Aorta (tissue), 5 donors: ENCODE measurements around the gene AUP1. TPM values are rescaled to one million over a fixed set of nuclear protein-coding genes. Genes with fewer than 3 reads are reported as not detected.

Experiments
- ATAC-seq: fragments of 200-7000 bp; cut with Tn5 transposase; one replicate; pipeline ENCODE4 v1.9.1; 2022; ENCODE audit warnings: moderate library complexity; ENCODE audit not compliant: low FRiP score
- DNase-seq, 2 donors: peaks; one replicate each; pipeline ENCODE4 v3.0.0-alpha.2; 2020
- H3K27ac ChIP-seq, 2 donors: one replicate each; pipeline ENCODE4 v1.5.1; 2013; ENCODE audit warnings: low read length in 2 of 2, mild to moderate bottlenecking in 2 of 2, moderate library complexity in 2 of 2, control low read depth in 1 of 2, inconsistent platforms in 1 of 2, low read depth in 1 of 2
- H3K27me3 ChIP-seq, 2 donors: one replicate each; pipeline ENCODE4 v1.6.1; 2013; ENCODE audit warnings: control low read depth in 1 of 2, low read length in 1 of 2, mild to moderate bottlenecking in 1 of 2, moderate library complexity in 1 of 2; ENCODE audit not compliant: insufficient read depth in 2 of 2, control insufficient read depth in 1 of 2
- H3K36me3 ChIP-seq, 2 donors: one replicate each; pipeline ENCODE4 v1.6.1; 2013; ENCODE audit warnings: control low read depth in 1 of 2, low read length in 1 of 2, mild to moderate bottlenecking in 1 of 2; ENCODE audit not compliant: insufficient read depth in 2 of 2, control insufficient read depth in 1 of 2
- H3K4me1 ChIP-seq, 2 donors: one replicate each; pipeline ENCODE4 v1.6.1; 2013; ENCODE audit warnings: low read length in 2 of 2, control low read depth in 1 of 2, mild to moderate bottlenecking in 1 of 2, moderate library complexity in 1 of 2; ENCODE audit not compliant: insufficient read depth in 2 of 2, control insufficient read depth in 1 of 2
- H3K4me3 ChIP-seq, 2 donors: one replicate each; pipeline ENCODE4 v1.5.1; 2013; ENCODE audit warnings: low read length in 2 of 2, control low read depth in 1 of 2, mild to moderate bottlenecking in 1 of 2
- H3K9me3 ChIP-seq: one replicate; pipeline ENCODE4 v1.6.1; 2013; ENCODE audit warnings: mild to moderate bottlenecking, low read length; ENCODE audit not compliant: control insufficient read depth
- WGBS, 2 donors: extraction: QIAGEN DNeasy Blood & Tissue Kit; methylation state at CpG; one replicate each; pipeline ENCODE4 v1.1.7; 2013; 5-methylcytosine and 5-hydroxymethylcytosine counted together
- intact Hi-C, 2 donors: fragments of 100-400 bp; cut with DNase I; formaldehyde crosslinking; loops; one replicate each; pipeline versions ENCODE4 v1.14.2 to v1.15.0; 2022
- polyA plus RNA-seq, 2 donors: library from polyadenylated mRNA; stranded (reverse); fragments of 200-250 nt; gene quantifications; one replicate each; pipeline ENCODE4 v1.2.3, GENCODE V29; 2013
- total RNA-seq, 2 donors: library from RNA; stranded (reverse); fragmentation: NEBNext Ultra II Directional; extraction: Animal tissue kit (Norgen Biotek cat#: 25700); gene quantifications; one replicate each; pipeline ENCODE4 v1.2.1, GENCODE V29; 2021
- donor health status: healthy with polysubstance abuse.
- donor health status: Bipolar disorder and iron deficiency.
- donor health status: DM: no; HTN: no; CAD: no.
- donor health status: DM: no; HTN: no; CAD: no.
- donor health status: DM: yes; HTN: yes; CAD: no.

The AUP1 gene
- total and polyA plus RNA-seq, 4 donors: 49.5 to 279 (median 79.2) TPM

GRCh38 chr2:74525717-74526648, 3.5 kb downstream of the AUP1 start, which contains the start of gene DQX1:
Gene DQX1, minus strand, starts transcription at chr2:74526231. Its CDS starts 502 bp downstream, at chr2:74525729.
- Histone ChIP-seq H3K27me3 (no peaks in the 10 kb centered on the region), H3K4me1 (no peaks in the 10 kb centered on the region), H3K36me3 (peaks cover 0 to 5% of the 10 kb centered on the region in 2 donors), H3K4me3 (no peak within 1 kb of the TSS), H3K27ac (no peak within 1 kb of the TSS), H3K9me3 (no peaks in the 10 kb centered on the region)
- WGBS, 2 donors: 87 to 88% methylated on average over 11 of the region's 11 CpGs
- intact Hi-C loops: loop anchor here in 1 of 2 donors (5.0 kb wide), 1 partner anchor 56 kb away; no protein-coding TSS in a partner anchor
- no peak for DNase-seq
- no peak for ATAC-seq

- intact Hi-C loops: loop anchor here in 1 of 2 donors (5.0 kb wide), 1 partner anchor 57 kb away; no protein-coding TSS in a partner anchor
- WGBS, 2 donors: 90% methylated on average over 10 of the region's 10 CpGs
- Histone ChIP-seq H3K4me1 (no peaks in the 10 kb centered on the region), H3K9me3 (no peaks in the 10 kb centered on the region), H3K36me3 (peaks cover 0 to 5% of the 10 kb centered on the region in 2 donors), H3K27ac (no peak overlapping the region), H3K27me3 (no peaks in the 10 kb centered on the region), H3K4me3 (no peak overlapping the region)
- DNase-seq: no peak
- ATAC-seq: no peak
Observed at GRCh38 chr2:74524955-74525716, 4.4 kb downstream of the AUP1 start.

- 82 to 84% methylated on average over 9 of the region's 9 CpGs for WGBS, 2 donors
- intact Hi-C loops: no loop called here
- ATAC-seq (no peak), DNase-seq (peak in 1 of 2 donors; percentile 37)
- Histone ChIP-seq H3K27ac (no peak overlapping the region), H3K4me1 (no peaks in the 10 kb centered on the region), H3K9me3 (no peaks in the 10 kb centered on the region), H3K4me3 (no peak overlapping the region), H3K27me3 (peaks cover 0 to 3% of the 10 kb centered on the region in 2 donors), H3K36me3 (peaks cover 0 to 5% of the 10 kb centered on the region in 2 donors)
Observed at GRCh38 chr2:74524005-74524404, 5.5 kb downstream of the AUP1 start.

- WGBS, 2 donors: 71 to 72% methylated on average over 3 of the region's 3 CpGs
- no peak for DNase-seq
Observed at GRCh38 chr2:74522516-74522915, 7.0 kb downstream of the AUP1 start.

GRCh38 chr2:74516650-74517049, 12.9 kb downstream of the AUP1 start:
- ATAC-seq (no peak), DNase-seq (no peak)
- 64 to 65% methylated on average over 13 of the region's 13 CpGs for WGBS, 2 donors
- H3K4me3 ChIP-seq: no peak overlapping the region
- intact Hi-C loops: no loop called here
- peaks cover 0 to 3% of the 10 kb centered on the region in 2 donors for H3K27me3 ChIP-seq
- no peaks in the 10 kb centered on the region for H3K4me1 ChIP-seq
- H3K27ac ChIP-seq: no peak overlapping the region
- H3K36me3 ChIP-seq: no peaks in the 10 kb centered on the region
- no peaks in the 10 kb centered on the region for H3K9me3 ChIP-seq

More at GRCh38 chr2:74522516-74522915, 7.0 kb downstream of the AUP1 start:
- Histone ChIP-seq H3K27ac (no peak overlapping the region), H3K27me3 (peaks cover 0 to 3% of the 10 kb centered on the region in 2 donors), H3K4me3 (no peak overlapping the region), H3K36me3 (peaks cover 0 to 5% of the 10 kb centered on the region in 2 donors), H3K9me3 (no peaks in the 10 kb centered on the region), H3K4me1 (no peaks in the 10 kb centered on the region)
- ATAC-seq: no peak
- intact Hi-C loops: no loop called here

- Histone ChIP-seq H3K4me3 (no peak overlapping the region), H3K9me3 (no peaks in the 10 kb centered on the region), H3K27me3 (peaks cover 0 to 3% of the 10 kb centered on the region in 2 donors), H3K36me3 (no peaks in the 10 kb centered on the region), H3K4me1 (no peaks in the 10 kb centered on the region), H3K27ac (no peak overlapping the region)
- ATAC-seq: peak; percentile 42
- intact Hi-C loops: no loop called here
- peak; percentile 78 to 84 for DNase-seq
- 2 to 3% methylated on average over 67 to 72 of the region's 72 CpGs for WGBS, 2 donors
Observed at GRCh38 chr2:74515981-74516633, 13.4 kb downstream of the AUP1 start.

- H3K27me3 ChIP-seq: peaks cover 0 to 3% of the 10 kb centered on the region in 2 donors
Observed at GRCh38 chr2:74515271-74515980, 14.1 kb downstream of the AUP1 start.

More at GRCh38 chr2:74515271-74515980, 14.1 kb downstream of the AUP1 start:
- no peak for ATAC-seq
- 4 to 6% methylated on average over 53 to 60 of the region's 60 CpGs for WGBS, 2 donors
- Histone ChIP-seq H3K4me1 (no peaks in the 10 kb centered on the region), H3K4me3 (no peak overlapping the region), H3K9me3 (no peaks in the 10 kb centered on the region), H3K36me3 (no peaks in the 10 kb centered on the region), H3K27ac (no peak overlapping the region)
- intact Hi-C loops: no loop called here
- no peak for DNase-seq
